HUES64 (cell line): ENCODE measurements around the gene DPP10.
"Not testable (repeated sequence)": the region's sequence is repeated elsewhere in the genome, so short reads cannot be mapped to it uniquely, and the experiment has no call there.

Experiments used
- H3K27ac ChIP-seq: 2 replicates; pipeline ENCODE4 v1.7.0; 2013; ENCODE audit warnings: low read depth, low read length, inconsistent platforms
- H3K27me3 ChIP-seq: 2 replicates; pipeline ENCODE4 v1.6.1; 2013; ENCODE audit warnings: mild to moderate bottlenecking, low read length; ENCODE audit not compliant: insufficient read depth
- H3K36me3 ChIP-seq: 2 replicates; pipeline ENCODE4 v1.6.1; 2013; ENCODE audit warnings: mild to moderate bottlenecking, low read length; ENCODE audit not compliant: insufficient read depth
- H3K4me1 ChIP-seq: 2 replicates; pipeline ENCODE4 v1.6.1; 2013; ENCODE audit warnings: mild to moderate bottlenecking, low read length, moderate library complexity; ENCODE audit not compliant: insufficient read depth
- H3K4me3 ChIP-seq: 2 replicates; pipeline ENCODE4 v1.5.1; 2013; ENCODE audit warnings: mild to moderate bottlenecking, low read length, moderate library complexity
- H3K9ac ChIP-seq: 2 replicates; pipeline ENCODE4 v1.6.1; 2013; ENCODE audit warnings: mild to moderate bottlenecking, low read depth, low read length
- H3K9me3 ChIP-seq: 2 replicates; pipeline ENCODE4 v1.6.1; 2013; ENCODE audit warnings: low read depth, low read length; ENCODE audit not compliant: insufficient read depth
- WGBS: fragments of 150-250, 120-280 bp; methylation state at CpG from one replicate; pipeline ENCODE4 v1.1.7; 2013; ENCODE audit warnings: missing lambda C conversion rate; 5-methylcytosine and 5-hydroxymethylcytosine counted together

The DPP10 gene

DNA sequence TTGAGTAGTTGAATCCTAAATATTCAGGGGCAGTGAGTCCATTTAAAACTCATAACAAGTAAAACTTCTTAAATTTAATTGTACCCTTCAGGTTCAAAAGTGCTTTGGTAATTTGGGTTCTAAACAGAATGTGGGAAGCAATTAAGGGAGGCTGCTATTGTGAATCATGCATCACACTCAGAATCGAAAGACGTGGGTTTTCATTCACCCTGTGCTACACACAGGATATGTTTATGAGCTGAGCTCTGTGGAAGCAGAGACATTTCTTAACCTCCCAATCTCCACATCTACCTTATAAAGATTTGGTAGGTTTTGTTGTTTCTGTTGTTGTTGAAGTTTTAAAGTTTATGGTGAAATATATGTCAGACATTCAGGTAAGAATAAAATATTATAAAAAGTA, 633.4 kb downstream of the DPP10 start:
- H3K36me3 ChIP-seq = no peaks in the 10 kb centered on the region
- H3K27ac ChIP-seq = no peak overlapping the region
- no peak overlapping the region for H3K9ac ChIP-seq
- 88% methylated on average over 2 of the region's 2 CpGs for WGBS
- no peaks in the 10 kb centered on the region for H3K4me1 ChIP-seq
- H3K9me3 ChIP-seq = no peaks in the 10 kb centered on the region
- no peak overlapping the region for H3K4me3 ChIP-seq
- no peaks in the 10 kb centered on the region for H3K27me3 ChIP-seq

GRCh38 chr2:115077626-115078025, 635.2 kb downstream of the DPP10 start:
- Histone ChIP-seq H3K27ac (no peak overlapping the region), H3K36me3 (no peaks in the 10 kb centered on the region), H3K4me1 (no peaks in the 10 kb centered on the region), H3K9me3 (no peaks in the 10 kb centered on the region), H3K4me3 (no peak overlapping the region), H3K9ac (no peak overlapping the region), H3K27me3 (no peaks in the 10 kb centered on the region)
- 86% methylated on average over 1 of the region's 1 CpG for WGBS

GRCh38 chr2:115083225-115083624, 640.8 kb downstream of the DPP10 start:
- 79% methylated on average over 4 of the region's 4 CpGs for WGBS
- Histone ChIP-seq H3K27me3 (no peaks in the 10 kb centered on the region), H3K4me3 (no peak overlapping the region), H3K36me3 (no peaks in the 10 kb centered on the region), H3K27ac (no peak overlapping the region), H3K4me1 (peaks cover 5% of the 10 kb centered on the region; the same call in 1 of the 2 replicates), H3K9me3 (peaks cover 12% of the 10 kb centered on the region; the same call in 1 of the 2 replicates), H3K9ac (no peak overlapping the region)

DNA sequence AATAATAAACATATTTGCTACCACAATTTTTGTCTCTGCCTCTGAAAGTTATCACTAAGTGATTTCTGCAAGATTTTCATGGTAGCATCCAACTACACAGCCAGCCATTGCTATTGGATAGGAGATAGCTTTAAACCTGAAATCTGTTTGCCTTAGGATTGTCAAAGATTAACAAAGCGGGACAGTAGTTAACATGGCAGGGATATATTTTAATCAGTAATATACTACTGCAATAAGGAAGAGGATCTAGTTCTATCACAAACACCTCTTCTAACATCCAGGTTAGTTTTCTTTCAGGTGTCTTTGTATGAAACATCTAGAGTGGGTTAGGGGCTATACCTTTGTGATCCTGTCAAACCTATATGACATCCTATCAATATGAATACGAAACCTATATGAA, 641.3 kb downstream of the DPP10 start:
- no peaks in the 10 kb centered on the region for H3K36me3 ChIP-seq
- no peak overlapping the region for H3K27ac ChIP-seq
- H3K27me3 ChIP-seq = no peaks in the 10 kb centered on the region
- peaks cover 16% of the 10 kb centered on the region for H3K9me3 ChIP-seq
- peaks cover 5% of the 10 kb centered on the region; the same call in 1 of the 2 replicates for H3K4me1 ChIP-seq
- H3K4me3 ChIP-seq = no peak overlapping the region
- no CpG with 5 or more reads among the region's 2 CpGs for WGBS
- H3K9ac ChIP-seq = no peak overlapping the region

DNA sequence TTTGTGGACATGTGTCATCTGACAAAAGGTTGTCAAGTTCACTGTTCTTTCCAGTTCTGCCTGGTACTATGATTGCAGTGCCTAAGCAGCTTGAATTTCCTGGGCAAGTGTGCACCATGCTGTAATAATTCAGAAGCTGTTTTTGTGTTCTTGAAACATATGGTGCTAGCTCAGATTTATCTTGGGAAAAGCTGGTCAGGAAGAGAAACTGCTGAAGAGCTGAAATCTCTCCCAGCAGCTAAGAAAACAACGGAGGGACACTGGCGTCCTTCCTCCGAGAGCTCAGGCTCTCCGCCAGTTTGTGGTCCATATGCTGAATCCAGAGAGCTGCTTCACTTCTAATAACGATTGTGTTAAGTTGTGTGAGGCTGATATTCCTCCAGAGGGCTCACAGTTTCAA, 642.0 kb downstream of the DPP10 start:
- Histone ChIP-seq H3K4me3 (no peak overlapping the region), H3K36me3 (no peaks in the 10 kb centered on the region), H3K9ac (no peak overlapping the region), H3K9me3 (peaks cover 23% of the 10 kb centered on the region), H3K27me3 (no peaks in the 10 kb centered on the region), H3K4me1 (peaks cover 5% of the 10 kb centered on the region; the same call in 1 of the 2 replicates), H3K27ac (no peak overlapping the region)
- WGBS = 83% methylated on average over 5 of the region's 5 CpGs

GRCh38 chr2:115086051-115086620, 643.7 kb downstream of the DPP10 start:
- H3K27me3 ChIP-seq = not testable (repeated sequence)

GRCh38 chr2:115094441-115094840, 652.0 kb downstream of the DPP10 start:
- Histone ChIP-seq H3K9me3 (peaks cover 24% of the 10 kb centered on the region), H3K36me3 (no peaks in the 10 kb centered on the region), H3K27me3 (no peaks in the 10 kb centered on the region), H3K27ac (no peak overlapping the region), H3K9ac (no peak overlapping the region), H3K4me3 (no peak overlapping the region), H3K4me1 (peaks cover 7% of the 10 kb centered on the region)
- 85% methylated on average over 2 of the region's 4 CpGs for WGBS

More at GRCh38 chr2:115086051-115086620, 643.7 kb downstream of the DPP10 start:
- H3K9me3 ChIP-seq = peaks cover 40% of the 10 kb centered on the region
- WGBS = 64% methylated on average over 8 of the region's 8 CpGs
- not testable (repeated sequence) for H3K36me3 ChIP-seq, H3K4me1 ChIP-seq, H3K4me3 ChIP-seq, H3K9ac ChIP-seq
- H3K27ac ChIP-seq = peak overlapping the region; percentile 67; the same call in 1 of the 2 replicates

GRCh38 chr2:115105966-115106365, 663.5 kb downstream of the DPP10 start:
- H3K9me3 ChIP-seq = no peaks in the 10 kb centered on the region
- no peak overlapping the region for H3K9ac ChIP-seq
- no peak overlapping the region for H3K4me3 ChIP-seq
- H3K36me3 ChIP-seq = no peaks in the 10 kb centered on the region
- no peak overlapping the region for H3K27ac ChIP-seq
- no peaks in the 10 kb centered on the region for H3K4me1 ChIP-seq
- H3K27me3 ChIP-seq = no peaks in the 10 kb centered on the region

- 66% methylated on average over 2 of the region's 2 CpGs for WGBS
- Histone ChIP-seq H3K27me3 (no peaks in the 10 kb centered on the region), H3K4me3 (no peak overlapping the region), H3K27ac (no peak overlapping the region), H3K9ac (no peak overlapping the region), H3K4me1 (peaks cover 3% of the 10 kb centered on the region; the same call in 1 of the 2 replicates), H3K9me3 (peaks cover 3% of the 10 kb centered on the region; the same call in 1 of the 2 replicates), H3K36me3 (no peaks in the 10 kb centered on the region)
These were observed 672.7 kb downstream of the DPP10 start for GRCh38 chr2:115115135-115115534.

- no peak overlapping the region for H3K9ac ChIP-seq
- no peak overlapping the region for H3K4me3 ChIP-seq
- 86% methylated on average over 2 of the region's 2 CpGs for WGBS
- H3K27me3 ChIP-seq = no peaks in the 10 kb centered on the region
- peaks cover 3% of the 10 kb centered on the region; the same call in 1 of the 2 replicates for H3K4me1 ChIP-seq
- no peak overlapping the region for H3K27ac ChIP-seq
- H3K36me3 ChIP-seq = no peaks in the 10 kb centered on the region
- peaks cover 13% of the 10 kb centered on the region; the same call in 1 of the 2 replicates for H3K9me3 ChIP-seq
These were observed 675.9 kb downstream of the DPP10 start for GRCh38 chr2:115118306-115118705.

DNA sequence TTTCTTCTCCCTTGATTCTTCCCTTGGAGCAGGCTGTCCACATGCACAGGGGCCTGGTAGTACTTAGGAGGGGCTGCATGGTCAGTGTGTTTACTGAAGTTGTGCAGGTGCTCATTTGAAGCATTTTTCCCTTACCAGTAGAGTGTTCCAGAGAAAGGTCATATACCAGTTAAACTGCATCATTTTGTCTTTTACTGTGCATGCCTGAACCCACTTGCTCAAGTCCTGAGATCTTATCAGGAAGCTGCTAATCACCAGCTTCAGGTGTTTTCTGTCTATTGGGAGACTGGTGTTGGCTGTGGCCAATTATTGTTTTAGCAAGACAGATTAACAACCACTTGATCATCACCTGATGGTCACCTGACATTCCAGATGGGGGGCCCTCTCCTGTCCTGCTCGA, 676.6 kb downstream of the DPP10 start:
- Histone ChIP-seq H3K4me1 (peaks cover 3% of the 10 kb centered on the region; the same call in 1 of the 2 replicates), H3K9ac (no peak overlapping the region), H3K9me3 (peaks cover 13% of the 10 kb centered on the region; the same call in 1 of the 2 replicates), H3K27me3 (no peaks in the 10 kb centered on the region), H3K36me3 (no peaks in the 10 kb centered on the region), H3K27ac (no peak overlapping the region), H3K4me3 (no peak overlapping the region)
- 89% methylated on average over 1 of the region's 1 CpG for WGBS

- WGBS = 95% methylated on average over 2 of the region's 2 CpGs
These were observed 680.3 kb downstream of the DPP10 start for GRCh38 chr2:115122701-115123100.

More at GRCh38 chr2:115122701-115123100, 680.3 kb downstream of the DPP10 start:
- Histone ChIP-seq H3K4me1 (no peaks in the 10 kb centered on the region), H3K27me3 (no peaks in the 10 kb centered on the region), H3K9me3 (peaks cover 13% of the 10 kb centered on the region; the same call in 1 of the 2 replicates), H3K36me3 (no peaks in the 10 kb centered on the region), H3K4me3 (no peak overlapping the region), H3K27ac (no peak overlapping the region), H3K9ac (no peak overlapping the region)
